Endodermal cell (in vitro differentiated cells): Measurements from ENCODE around the gene GPR162. TPM values are rescaled to one million over a fixed set of nuclear protein-coding genes. Genes with fewer than 3 reads are reported as not detected.

Experiments
- DNase-seq: peaks from one replicate; pipeline ENCODE4 v3.0.0-alpha.2; 2017
- H3K27ac ChIP-seq: 2 replicates; pipeline ENCODE4 v1.5.1; 2013; ENCODE audit warnings: mild to moderate bottlenecking, low read depth, low read length, moderate library complexity
- H3K27me3 ChIP-seq: 2 replicates; pipeline ENCODE4 v1.6.1; 2013; ENCODE audit warnings: mild to moderate bottlenecking, low read length, moderate library complexity; ENCODE audit not compliant: insufficient read depth, control insufficient read depth, poor library complexity, severe bottlenecking
- H3K36me3 ChIP-seq: 2 replicates; pipeline ENCODE4 v1.7.0; 2013; ENCODE audit warnings: mild to moderate bottlenecking, low read length, moderate library complexity; ENCODE audit not compliant: control insufficient read depth, insufficient read depth
- H3K4me1 ChIP-seq: one replicate; pipeline ENCODE4 v1.7.0; 2013; ENCODE audit warnings: low read length; ENCODE audit not compliant: control insufficient read depth, insufficient read depth
- H3K4me3 ChIP-seq: 2 replicates; pipeline ENCODE4 v1.5.1; 2013; ENCODE audit warnings: mild to moderate bottlenecking, low read length, moderate library complexity
- H3K9ac ChIP-seq: 2 replicates; pipeline ENCODE4 v1.6.1; 2013; ENCODE audit warnings: mild to moderate bottlenecking, low read length, moderate library complexity; ENCODE audit not compliant: poor library complexity, severe bottlenecking; ENCODE audit errors: extremely low read depth
- H3K9me3 ChIP-seq: 2 replicates; pipeline ENCODE4 v1.6.1; 2013; ENCODE audit warnings: mild to moderate bottlenecking, low read length, moderate library complexity; ENCODE audit not compliant: control insufficient read depth
- H3K27ac Mint-ChIP-seq: 2 replicates; pipeline ENCODE4 v1.8.0; 2020; ENCODE audit warnings: mixed read lengths
- H3K27me3 Mint-ChIP-seq: 2 replicates; pipeline ENCODE4 v1.8.0; 2021; ENCODE audit warnings: mild to moderate bottlenecking, mixed read lengths; ENCODE audit not compliant: insufficient read depth
- H3K36me3 Mint-ChIP-seq: 2 replicates; pipeline ENCODE4 v1.8.0; 2020; ENCODE audit warnings: low read depth, mixed read lengths
- H3K4me1 Mint-ChIP-seq: 2 replicates; pipeline ENCODE4 v1.8.0; 2020; ENCODE audit warnings: mixed read lengths
- H3K4me3 Mint-ChIP-seq: 2 replicates; pipeline ENCODE4 v1.8.0; 2020; ENCODE audit warnings: mild to moderate bottlenecking, moderate library complexity, mixed read lengths
- H3K9me3 Mint-ChIP-seq: 2 replicates; pipeline ENCODE4 v1.8.0; 2020; ENCODE audit warnings: mild to moderate bottlenecking, mixed read lengths
- WGBS, 2 experiments: methylation state at CpG; one replicate each; pipeline versions ENCODE4 v1.1.5 to v1.1.7; 2013; ENCODE audit warnings: missing lambda C conversion rate in 2 of 2, mixed read lengths in 1 of 2; ENCODE audit not compliant: insufficient coverage in 1 of 2, insufficient read length in 1 of 2; 5-methylcytosine and 5-hydroxymethylcytosine counted together
- total RNA-seq, 2 donors: library from RNA; stranded (reverse); fragmentation: NEBNext Ultra II Directional in 1 of 2; extraction: Animal tissue kit (Norgen Biotek cat#: 25700) in 1 of 2; gene quantifications; 2 replicates in 1 of 2; 3 replicates in 1 of 2; pipeline ENCODE4 v1.2.1, GENCODE V29; 2021
- TF ChIP-seq, protein P1 (sequence below): fragments of 200-600 bp; sonication (generic); conservative IDR thresholded peaks from 2 replicates; pipeline ENCODE4 v1.5.0; 2021; ENCODE audit warnings: antibody characterized with exemption, mild to moderate bottlenecking

The GPR162 gene
- total RNA-seq, 2 donors from 2014 or later, result 14.7 to 15.0 TPM

DNA sequence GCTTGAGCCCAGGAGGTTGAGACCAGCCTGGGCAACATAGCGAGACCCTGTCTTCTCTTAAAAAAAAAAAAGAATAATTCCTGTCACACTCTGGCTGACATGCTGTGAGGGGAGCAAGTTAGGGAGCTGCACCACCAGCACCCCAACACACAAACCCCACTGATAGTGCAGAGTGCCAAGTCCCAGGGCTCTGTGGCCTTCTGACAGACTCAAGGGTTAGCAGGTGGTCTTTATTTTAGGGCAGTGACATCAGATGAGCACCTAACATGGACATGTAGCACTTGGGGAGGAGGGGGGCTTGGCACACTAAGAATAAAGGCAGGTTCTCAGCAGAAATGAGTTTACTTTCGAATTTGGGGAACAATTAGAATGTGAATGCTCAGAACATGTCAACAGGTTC, 37.2 kb downstream of the GPR162 start:
- 80 to 86% methylated on average over 1 of the region's 2 CpGs for WGBS, 2 experiments
- no peaks in the 10 kb centered on the region for H3K9me3 ChIP-seq
- Mint-ChIP-seq H3K9me3 (no peaks in the 10 kb centered on the region), H3K4me3 (no peak overlapping the region), H3K27ac (no peak overlapping the region), H3K27me3 (no peaks in the 10 kb centered on the region), H3K4me1 (peaks cover 4% of the 10 kb centered on the region), H3K36me3 (peaks cover 88% of the 10 kb centered on the region)
- H3K9ac ChIP-seq, result no peak overlapping the region
- H3K27ac ChIP-seq, result no peak overlapping the region
- no peaks in the 10 kb centered on the region for H3K4me1 ChIP-seq
- H3K27me3 ChIP-seq, result no peaks in the 10 kb centered on the region
- no peak for DNase-seq
- TF ChIP-seq, protein P1, sequence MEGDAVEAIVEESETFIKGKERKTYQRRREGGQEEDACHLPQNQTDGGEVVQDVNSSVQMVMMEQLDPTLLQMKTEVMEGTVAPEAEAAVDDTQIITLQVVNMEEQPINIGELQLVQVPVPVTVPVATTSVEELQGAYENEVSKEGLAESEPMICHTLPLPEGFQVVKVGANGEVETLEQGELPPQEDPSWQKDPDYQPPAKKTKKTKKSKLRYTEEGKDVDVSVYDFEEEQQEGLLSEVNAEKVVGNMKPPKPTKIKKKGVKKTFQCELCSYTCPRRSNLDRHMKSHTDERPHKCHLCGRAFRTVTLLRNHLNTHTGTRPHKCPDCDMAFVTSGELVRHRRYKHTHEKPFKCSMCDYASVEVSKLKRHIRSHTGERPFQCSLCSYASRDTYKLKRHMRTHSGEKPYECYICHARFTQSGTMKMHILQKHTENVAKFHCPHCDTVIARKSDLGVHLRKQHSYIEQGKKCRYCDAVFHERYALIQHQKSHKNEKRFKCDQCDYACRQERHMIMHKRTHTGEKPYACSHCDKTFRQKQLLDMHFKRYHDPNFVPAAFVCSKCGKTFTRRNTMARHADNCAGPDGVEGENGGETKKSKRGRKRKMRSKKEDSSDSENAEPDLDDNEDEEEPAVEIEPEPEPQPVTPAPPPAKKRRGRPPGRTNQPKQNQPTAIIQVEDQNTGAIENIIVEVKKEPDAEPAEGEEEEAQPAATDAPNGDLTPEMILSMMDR, result no peak
- H3K4me3 ChIP-seq, result no peak overlapping the region
- H3K36me3 ChIP-seq, result peaks cover 86% of the 10 kb centered on the region

DNA sequence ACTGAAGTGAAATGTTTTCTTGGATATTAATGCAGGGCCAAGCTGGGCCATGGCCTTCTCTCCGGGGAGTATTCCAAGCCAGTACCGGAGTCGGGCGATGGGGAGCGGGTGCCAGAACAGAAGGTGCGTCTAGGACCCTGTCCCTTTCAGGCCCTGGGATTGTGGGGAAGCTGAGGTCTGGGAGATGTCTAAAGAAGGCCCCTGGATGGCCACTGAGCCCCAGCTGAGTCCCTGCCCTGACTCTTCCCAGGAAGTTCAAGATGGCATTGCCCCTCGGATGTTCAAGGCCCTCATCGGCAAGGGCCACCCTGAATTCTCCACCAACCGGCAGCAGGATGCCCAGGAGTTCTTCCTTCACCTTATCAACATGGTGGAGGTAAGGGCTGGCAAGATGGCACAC, 38.5 kb downstream of the GPR162 start:
- Histone ChIP-seq H3K27me3 (no peaks in the 10 kb centered on the region), H3K9ac (no peak overlapping the region), H3K36me3 (peaks cover 87% of the 10 kb centered on the region), H3K27ac (no peak overlapping the region), H3K9me3 (no peaks in the 10 kb centered on the region), H3K4me3 (no peak overlapping the region), H3K4me1 (no peaks in the 10 kb centered on the region)
- Mint-ChIP-seq H3K4me1 (no peaks in the 10 kb centered on the region), H3K27ac (no peak overlapping the region), H3K36me3 (peaks cover 94% of the 10 kb centered on the region), H3K27me3 (no peaks in the 10 kb centered on the region), H3K4me3 (no peak overlapping the region), H3K9me3 (no peaks in the 10 kb centered on the region)
- DNase-seq, result no peak
- TF ChIP-seq, protein P1, result no peak
- WGBS, 2 experiments, result 96 to 97% methylated on average over 9 of the region's 9 CpGs

DNA sequence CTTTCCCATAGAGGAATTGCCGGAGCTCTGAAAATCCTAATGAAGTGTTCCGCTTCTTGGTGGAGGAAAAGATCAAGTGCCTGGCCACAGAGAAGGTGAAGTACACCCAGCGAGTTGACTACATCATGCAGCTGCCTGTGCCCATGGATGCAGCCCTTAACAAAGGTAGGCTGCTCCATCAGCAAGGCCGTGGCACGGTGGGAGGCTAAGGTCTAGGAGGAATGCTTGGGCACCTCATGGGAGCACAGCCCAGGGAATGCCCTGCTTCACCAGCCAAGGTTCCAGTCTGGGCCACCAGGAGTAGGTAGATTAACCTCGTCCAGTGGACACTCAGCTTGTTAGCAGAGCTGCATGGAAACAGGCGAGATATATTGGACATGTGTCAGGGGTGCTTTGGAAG, 39.3 kb downstream of the GPR162 start:
- H3K27me3 Mint-ChIP-seq, result no peaks in the 10 kb centered on the region
- no peaks in the 10 kb centered on the region for H3K9me3 Mint-ChIP-seq
- peaks cover 96% of the 10 kb centered on the region for H3K36me3 Mint-ChIP-seq
- H3K36me3 ChIP-seq, result peaks cover 88% of the 10 kb centered on the region
- TF ChIP-seq, protein P1, result no peak
- no peak overlapping the region for H3K27ac ChIP-seq
- no peaks in the 10 kb centered on the region for H3K27me3 ChIP-seq
- no peaks in the 10 kb centered on the region for H3K9me3 ChIP-seq
- no peak overlapping the region for H3K4me3 Mint-ChIP-seq
- peaks cover 5% of the 10 kb centered on the region for H3K4me1 Mint-ChIP-seq
- no peak for DNase-seq
- 90 to 94% methylated on average over 5 to 7 of the region's 7 CpGs for WGBS, 2 experiments
- H3K27ac Mint-ChIP-seq, result no peak overlapping the region
- no peaks in the 10 kb centered on the region for H3K4me1 ChIP-seq
- H3K4me3 ChIP-seq, result no peak overlapping the region
- H3K9ac ChIP-seq, result no peak overlapping the region
